Neural cell (in vitro differentiated cells): ENCODE measurements around the gene KRT5.

ENCODE experiments used
- MXI1 ChIP-seq: fragments of 450-650 bp; conservative IDR thresholded peaks from 2 replicates; pipeline ENCODE4 v1.6.1; 2014; ENCODE audit warnings: antibody characterized with exemption, mild to moderate bottlenecking; ENCODE audit not compliant: poor library complexity, severe bottlenecking
- RAD21 ChIP-seq: fragments of 450-650 bp; conservative IDR thresholded peaks from 2 replicates; pipeline ENCODE4 v1.6.1; 2014; ENCODE audit warnings: antibody characterized with exemption, mild to moderate bottlenecking, moderate library complexity
- SMC3 ChIP-seq: fragments of 450-650 bp; conservative IDR thresholded peaks from 2 replicates; pipeline ENCODE4 v1.6.1; 2014; ENCODE audit warnings: antibody characterized with exemption, mild to moderate bottlenecking, moderate library complexity; ENCODE audit not compliant: poor library complexity
- TAF1 ChIP-seq: IDR thresholded peaks from 2 replicates; pipeline ENCODE4 v1.6.1; 2012; ENCODE audit warnings: low read depth
- TF ChIP-seq, protein P1 (sequence below): fragments of 450-650 bp; IDR thresholded peaks from 2 replicates; pipeline ENCODE4 v1.5.1; 2014; ENCODE audit warnings: antibody characterized with exemption, mild to moderate bottlenecking, moderate library complexity; ENCODE audit not compliant: poor library complexity, severe bottlenecking

DNA sequence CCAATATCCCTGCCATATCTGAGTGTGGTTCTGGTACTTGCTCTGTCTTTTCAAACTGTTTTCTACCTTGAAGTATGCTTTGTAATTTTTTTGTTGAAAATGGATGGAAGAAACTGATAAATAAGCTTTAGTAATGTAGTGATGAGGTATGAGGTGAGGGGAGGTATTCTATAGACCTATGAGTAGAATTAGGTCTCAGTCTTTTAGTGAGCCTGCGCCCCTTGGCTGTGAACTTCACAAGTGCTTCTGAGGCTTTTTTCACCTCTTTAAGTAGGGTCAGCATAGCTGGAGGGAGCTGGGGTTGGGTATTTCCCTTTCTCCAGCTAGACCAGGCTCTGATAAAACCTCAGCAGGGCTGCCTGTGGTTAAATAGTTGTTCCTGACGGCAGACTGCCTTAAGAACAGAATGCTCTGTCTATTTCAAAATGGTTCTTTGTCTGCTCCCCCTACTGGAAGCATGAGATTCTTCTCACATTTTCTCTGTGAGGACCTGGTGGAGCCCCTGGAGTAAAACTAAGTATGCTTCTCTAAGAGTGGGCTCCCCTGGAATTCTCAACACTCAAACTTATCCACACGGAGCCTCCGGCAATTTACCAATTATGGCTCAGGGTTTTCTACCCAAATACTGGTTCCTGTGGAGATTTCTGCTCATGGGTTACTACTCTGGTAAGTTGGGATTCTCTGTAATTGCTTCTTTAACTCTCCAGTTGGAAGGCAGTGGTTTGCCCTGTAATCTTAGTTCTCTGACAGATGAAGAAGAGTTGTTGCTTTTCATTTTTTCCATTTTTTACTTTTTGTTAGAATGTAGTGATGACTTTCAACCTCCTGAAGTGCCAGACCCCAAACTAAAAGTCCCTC, 13.1 kb downstream of the KRT5 start:
- TF ChIP-seq, protein P1, sequence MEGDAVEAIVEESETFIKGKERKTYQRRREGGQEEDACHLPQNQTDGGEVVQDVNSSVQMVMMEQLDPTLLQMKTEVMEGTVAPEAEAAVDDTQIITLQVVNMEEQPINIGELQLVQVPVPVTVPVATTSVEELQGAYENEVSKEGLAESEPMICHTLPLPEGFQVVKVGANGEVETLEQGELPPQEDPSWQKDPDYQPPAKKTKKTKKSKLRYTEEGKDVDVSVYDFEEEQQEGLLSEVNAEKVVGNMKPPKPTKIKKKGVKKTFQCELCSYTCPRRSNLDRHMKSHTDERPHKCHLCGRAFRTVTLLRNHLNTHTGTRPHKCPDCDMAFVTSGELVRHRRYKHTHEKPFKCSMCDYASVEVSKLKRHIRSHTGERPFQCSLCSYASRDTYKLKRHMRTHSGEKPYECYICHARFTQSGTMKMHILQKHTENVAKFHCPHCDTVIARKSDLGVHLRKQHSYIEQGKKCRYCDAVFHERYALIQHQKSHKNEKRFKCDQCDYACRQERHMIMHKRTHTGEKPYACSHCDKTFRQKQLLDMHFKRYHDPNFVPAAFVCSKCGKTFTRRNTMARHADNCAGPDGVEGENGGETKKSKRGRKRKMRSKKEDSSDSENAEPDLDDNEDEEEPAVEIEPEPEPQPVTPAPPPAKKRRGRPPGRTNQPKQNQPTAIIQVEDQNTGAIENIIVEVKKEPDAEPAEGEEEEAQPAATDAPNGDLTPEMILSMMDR, result peak; percentile 53
- TF ChIP-seq RAD21 (peak; percentile 10), TAF1 (no peak), SMC3 (peak; percentile 17), MXI1 (no peak)
